Tongue (tissue), 2 donors: ENCODE measurements around the gene SLIT3. TPM values are rescaled to one million over a fixed set of nuclear protein-coding genes. Genes with fewer than 3 reads are reported as not detected.

ENCODE experiments used
- DNase-seq: peaks from one replicate; pipeline ENCODE4 v3.0.0-alpha.2; 2015
- total RNA-seq: library from RNA; depleted of rRNA; stranded (reverse); fragments of >200 nt; gene quantifications from one replicate; pipeline ENCODE4 v1.2.3, GENCODE V29; 2014

The SLIT3 gene
- total RNA-seq, 1 donor from 2014 or later, result 21.4 TPM

DNA sequence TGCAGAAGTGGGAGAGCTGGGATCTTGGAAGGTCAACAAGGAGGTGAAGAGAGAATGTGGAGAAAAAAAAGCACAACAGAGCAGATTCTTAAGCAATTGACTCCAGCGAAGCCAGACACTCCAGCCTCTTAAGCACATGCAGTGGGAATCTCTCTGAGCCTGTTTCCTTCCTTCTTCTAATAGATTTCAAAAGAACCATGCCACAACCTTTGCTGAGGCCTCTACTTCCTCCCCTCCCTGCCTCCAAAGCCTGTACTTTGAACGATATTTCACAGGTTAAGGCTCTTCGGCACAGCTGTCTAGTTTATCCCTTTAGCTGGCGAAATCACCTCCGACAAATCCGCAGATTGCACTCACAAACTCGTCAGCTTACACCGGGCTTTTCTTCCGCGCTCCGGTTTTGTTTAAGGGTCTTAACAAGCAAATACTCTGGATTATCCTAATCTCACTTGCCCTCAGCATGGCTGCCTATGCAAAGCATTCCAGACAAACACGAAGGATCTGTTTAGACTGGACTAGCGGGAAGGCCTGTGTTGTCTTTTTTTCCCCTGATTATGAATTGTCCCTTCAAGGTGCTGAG lies 510.2 kb downstream of the SLIT3 start:
- no peak for DNase-seq

DNA sequence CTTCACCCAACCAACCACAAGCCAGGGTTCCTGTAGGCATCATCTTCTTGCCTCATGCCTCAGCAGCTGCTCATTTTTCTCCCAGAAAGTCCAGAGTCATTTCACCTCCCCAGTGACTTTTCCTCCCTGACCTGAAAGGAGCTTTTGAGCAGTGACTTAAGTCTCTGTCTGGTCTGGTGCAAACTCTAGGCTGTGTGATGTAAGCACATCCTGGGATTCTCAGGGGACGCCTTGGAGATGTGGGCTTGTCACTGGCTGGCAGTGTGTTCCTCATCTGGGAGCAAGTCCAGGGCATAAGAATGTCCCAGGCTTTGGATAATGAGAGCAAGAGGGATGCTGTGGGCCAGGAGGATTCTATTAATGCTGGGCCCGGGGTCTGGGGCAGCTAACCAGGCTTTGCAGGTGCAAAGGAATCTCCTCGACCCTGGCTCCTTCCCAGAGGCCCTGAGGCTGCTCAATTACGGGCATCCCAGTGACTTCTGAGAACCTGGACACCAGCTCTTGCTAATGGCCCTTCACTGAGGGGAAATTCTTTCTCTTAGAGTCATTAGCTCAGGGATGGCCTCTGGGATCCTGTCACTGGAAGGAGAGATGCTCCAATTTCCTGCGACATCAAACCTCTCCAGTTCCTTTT lies 510.8 kb downstream of the SLIT3 start:
- DNase-seq, result no peak

DNA sequence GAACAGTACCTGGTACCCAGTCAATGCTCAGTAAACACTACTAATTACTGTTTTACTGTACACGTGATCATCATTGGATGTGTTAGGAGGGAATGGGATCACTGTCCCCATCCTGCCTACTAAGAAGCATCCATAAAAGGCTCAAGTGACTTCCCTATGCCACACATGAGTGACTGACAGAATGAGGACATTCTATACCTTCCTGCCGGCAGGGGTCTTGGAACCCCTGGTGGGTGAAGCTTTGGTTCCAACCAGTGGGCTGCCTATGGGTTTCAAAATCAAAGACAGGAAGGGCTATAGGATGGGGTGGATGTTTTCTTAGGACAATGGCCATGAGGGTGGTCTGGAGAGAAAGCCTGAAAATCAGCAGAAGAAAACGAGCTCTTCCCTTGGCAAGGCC lies 512.2 kb downstream of the SLIT3 start:
- no peak for DNase-seq

DNA sequence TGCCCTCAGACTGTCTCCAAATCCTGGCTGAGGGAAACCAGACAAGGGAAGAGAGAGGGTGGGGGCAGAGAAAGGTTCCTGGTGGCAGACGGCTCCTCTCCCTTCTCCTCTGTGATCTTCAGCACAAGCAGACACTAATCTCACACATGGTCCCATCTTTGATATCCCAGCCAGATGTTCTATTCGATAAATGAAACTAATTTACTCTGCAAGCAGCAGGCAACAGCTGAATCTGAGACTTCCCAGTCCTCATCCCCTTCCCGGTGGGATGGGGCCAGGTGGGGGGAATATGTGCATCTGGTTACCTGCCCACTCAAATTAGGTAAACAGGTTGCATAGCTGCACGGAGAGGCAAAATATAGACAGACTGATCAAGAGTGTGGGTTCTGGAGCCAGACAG lies 512.8 kb downstream of the SLIT3 start:
- DNase-seq, result no peak

DNA sequence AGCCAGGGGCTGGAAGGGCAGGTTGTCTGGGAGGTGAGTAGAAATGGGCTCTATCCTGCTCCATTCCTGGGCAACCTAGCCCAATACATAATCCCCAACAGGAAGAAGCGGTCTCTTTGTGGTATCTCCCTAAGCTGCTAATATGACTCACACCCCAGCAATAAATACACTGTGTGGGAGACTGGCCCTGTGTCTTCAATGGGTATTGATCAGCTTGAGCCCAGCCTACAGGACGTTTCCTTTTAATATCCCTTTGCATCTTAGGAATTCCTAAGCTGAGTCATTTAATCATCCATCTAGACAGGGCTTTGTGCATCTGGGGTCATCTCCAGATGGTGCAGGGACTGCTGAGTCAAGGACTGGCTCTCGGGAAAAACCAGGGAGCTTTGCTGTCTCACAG lies 514.8 kb downstream of the SLIT3 start:
- DNase-seq, result no peak

DNA sequence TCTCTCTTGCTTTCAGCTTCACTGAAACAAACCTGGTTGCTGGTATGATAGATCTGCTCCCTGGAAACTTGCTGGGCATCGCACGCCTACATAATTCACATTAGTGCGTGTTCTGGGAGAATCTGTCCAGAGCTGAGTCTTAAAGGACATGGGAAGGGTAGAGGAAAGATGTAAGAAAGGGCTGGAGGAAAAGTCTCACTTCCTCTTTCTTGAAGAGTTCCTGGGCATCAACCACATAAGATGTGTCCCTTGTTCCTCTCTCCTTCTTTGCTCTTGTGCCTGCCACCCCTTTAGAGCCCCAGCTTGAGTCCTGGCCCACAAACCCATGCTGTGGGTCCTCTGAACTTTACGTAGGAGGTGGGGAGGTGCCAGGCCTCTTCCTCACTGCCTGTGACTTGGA lies 516.5 kb downstream of the SLIT3 start:
- DNase-seq, result no peak

DNA sequence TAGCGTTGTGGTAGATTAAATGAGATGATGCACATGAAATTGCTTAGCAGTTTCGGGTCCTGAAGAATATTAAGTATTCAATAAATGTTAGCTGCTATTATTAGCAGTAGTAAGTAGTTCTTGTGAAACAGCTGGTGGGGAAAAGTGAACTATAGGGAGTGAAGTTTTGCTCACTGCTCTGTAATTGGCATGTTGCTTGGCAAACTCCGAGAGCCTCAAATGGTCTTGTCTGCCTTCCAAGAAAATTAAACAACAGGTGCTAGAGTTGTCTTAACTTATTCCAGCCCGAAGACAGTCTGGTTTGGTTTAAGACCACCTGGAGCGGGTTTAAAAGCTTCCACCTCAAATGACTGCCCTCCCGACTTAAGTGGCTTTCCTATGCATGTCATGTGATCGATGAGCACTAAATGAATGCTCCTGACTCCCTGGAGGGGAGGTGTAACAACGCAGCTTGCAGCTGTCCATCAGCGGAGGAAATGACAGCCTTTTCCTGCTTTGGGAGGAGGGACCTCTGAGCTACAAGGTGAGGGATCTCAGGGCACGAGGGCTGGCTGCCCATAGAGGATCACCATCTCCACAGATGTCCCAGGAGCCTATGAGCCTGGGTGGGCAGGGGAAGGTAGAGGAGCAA lies 518.9 kb downstream of the SLIT3 start:
- peak; percentile 73 for DNase-seq

DNA sequence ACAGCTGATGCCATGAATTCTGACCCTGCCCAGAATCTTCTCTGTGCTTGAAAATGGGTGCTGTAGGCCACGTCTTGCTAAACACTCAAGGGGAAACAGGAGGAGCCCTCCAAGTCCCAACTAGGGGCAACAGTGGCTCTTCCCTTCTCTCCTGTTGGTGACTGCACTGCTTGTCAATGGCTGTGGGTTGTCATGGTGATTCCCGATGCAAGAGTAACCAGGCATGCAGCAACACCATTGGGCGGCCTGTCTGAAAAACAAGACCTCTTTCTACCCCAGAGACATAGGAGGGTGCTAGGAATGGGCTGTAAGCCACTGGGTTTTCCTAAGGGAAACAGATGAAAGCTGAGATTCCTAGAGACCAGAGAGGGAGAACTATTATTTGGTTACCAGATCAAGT lies 520.1 kb downstream of the SLIT3 start:
- DNase-seq, result no peak

DNA sequence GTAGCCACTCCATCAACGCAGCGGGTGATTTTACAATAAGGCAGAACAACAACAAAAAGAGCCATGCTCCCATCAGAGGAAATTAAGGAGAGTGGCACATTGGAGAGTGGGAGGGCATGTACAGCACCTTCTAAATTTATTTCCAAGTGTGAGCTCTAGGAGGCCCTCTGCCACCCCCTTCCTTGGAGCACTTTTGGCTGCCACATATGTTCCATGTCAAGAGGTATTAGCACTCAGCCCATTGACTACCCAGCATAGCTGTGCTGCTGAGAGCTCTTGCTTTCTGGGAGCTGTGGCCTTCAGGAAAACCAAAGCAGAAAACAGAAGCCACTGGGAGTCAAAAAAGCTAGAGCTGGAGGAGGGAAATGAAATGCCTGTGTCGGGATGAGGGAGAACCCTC lies 521.6 kb downstream of the SLIT3 start:
- DNase-seq, result no peak

DNA sequence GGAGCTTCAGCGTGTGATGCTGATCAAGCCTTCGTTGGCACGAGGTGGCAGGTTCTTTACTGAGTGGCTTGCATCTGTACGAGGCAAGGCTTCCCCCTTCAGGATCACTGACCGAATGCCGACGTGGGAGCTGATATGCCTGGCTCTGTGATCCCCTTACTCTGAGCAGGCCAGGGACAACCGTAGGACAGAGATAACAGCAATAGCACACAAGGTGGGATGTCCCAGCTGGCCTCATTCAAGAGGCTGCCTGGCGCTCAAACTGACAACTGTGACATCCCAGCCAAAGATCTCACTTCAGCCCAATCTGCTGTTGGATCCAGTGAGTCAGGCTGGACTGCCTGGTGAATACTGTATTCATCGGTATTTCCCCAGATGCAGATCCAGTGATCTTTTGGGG lies 522.4 kb downstream of the SLIT3 start:
- no peak for DNase-seq

DNA sequence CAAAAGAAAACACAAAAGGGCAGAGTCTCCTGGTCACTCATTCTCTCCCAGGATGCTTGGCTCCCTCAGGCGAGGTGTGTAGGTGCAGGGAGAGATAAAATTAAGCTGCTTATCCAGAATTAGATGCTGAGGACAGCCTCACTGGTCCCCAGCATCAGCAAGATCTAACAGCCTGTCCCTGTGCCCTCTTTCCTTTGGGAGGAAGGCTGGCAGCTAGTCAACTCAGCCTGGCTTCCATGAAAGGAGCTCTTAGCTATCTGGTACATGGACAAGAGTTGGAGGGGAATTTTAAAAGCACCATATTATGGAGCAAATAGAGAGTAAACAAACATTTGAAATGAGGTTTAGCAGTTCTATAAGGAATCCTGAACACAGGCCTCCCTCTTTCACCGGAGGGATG lies 523.3 kb downstream of the SLIT3 start:
- no peak for DNase-seq

DNA sequence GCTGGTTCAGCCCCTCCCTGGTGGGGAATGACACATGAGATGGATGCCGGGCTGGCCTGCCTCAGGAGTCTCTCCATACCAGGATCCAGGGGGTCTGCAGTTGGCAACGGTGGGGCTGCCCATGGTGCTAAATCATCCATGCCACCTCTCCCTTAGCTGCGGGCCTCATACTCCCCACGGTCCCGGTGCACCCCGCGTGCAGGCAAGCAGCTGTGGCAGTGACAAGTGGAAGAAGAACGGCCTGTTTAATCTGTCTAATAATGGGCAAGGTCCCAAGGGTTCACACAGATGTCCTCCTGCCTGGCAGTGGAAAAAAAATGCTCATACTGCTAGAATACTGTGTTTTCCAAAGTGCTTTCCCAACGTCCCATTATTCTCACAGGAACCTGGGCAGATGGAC lies 524.9 kb downstream of the SLIT3 start:
- peak; percentile 33 for DNase-seq

DNA sequence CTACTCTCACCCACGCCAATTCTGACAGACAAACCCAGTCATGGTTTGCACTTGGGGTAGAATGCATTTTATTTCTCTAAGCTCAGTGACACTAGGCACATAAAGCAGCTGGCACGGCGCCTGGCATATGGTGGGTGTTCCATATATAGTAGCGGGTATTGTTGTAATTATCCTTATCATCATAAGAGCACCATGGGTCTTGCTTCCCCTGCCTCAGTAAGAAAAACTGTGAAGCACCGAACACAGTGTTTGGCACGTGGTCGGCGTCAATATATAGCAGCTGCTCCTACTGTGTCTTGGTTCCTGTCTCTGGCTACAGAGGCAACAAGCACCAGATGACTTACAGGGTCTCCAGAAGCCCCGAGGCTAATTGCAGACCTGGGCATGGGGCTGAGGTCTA lies 527.7 kb downstream of the SLIT3 start:
- no peak for DNase-seq

DNA sequence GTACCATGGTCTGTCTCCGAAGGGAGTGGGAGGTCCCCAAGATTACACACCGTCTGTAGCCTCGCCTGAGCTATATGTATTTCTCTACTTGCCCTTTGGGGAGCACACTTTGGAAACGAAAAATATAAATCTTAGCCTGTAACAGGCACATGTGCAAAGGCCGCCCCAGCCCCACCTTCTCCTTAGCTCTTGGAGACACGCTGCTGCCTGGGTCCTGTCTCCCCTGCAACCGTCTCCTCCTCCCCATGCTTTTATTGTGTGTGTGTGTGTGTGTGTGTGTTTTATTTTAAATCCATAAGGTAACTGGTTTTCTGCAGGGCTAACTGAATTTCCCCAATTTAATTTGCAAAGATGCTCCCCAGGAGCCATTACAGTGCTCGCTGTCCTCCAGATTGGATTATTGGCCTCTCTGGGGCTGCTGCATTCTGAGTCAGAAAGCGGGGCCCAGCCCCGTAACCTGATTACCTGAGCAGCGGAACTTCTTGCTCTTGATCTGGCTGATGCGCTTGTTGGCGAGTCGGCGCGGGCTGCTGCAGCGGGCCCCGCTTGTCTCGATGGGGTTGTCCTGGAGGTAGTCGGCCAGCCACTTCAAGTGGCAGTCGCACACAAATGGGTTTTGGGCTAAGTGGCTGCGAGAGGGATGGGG lies 528.5 kb downstream of the SLIT3 start:
- DNase-seq, result no peak

DNA sequence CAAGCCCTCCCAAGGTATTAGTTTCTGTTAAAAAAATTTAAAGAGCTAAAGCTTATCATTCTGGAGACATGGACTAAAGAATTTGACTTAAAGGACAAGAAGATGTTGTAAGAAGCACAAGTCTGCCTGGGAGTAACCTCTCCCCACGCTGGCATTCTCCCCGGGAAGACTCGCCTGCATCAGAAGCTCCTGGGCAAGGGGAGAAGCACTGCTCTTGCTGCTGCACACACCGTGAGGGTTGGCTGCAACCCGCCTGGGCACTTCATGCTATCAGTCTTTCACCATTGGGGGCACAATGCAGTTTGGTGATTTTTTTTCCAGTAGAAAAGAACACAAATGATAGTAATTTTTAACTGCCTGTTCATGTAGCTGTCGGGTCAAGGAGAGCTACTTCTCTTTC lies 529.3 kb downstream of the SLIT3 start:
- no peak for DNase-seq

DNA sequence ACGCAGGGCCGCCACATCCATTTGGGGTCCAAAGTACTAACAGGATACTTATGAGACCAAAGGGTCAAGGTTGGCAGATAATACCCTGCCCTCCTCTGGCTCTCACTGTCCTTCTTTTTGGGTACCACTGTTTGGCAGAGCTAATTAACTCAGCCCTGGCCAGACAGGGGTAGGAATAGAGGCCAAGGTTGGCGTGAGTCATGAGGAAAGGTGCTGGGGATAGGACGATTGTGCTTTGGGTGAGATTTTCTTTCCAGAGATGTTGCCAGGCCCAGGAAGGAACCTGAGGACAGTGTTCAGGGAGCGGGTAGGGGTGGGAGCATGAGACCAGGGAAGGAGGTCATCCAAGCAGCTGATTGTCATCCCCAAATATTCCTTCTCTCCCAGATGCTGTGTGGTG lies 529.9 kb downstream of the SLIT3 start:
- no peak for DNase-seq

DNA sequence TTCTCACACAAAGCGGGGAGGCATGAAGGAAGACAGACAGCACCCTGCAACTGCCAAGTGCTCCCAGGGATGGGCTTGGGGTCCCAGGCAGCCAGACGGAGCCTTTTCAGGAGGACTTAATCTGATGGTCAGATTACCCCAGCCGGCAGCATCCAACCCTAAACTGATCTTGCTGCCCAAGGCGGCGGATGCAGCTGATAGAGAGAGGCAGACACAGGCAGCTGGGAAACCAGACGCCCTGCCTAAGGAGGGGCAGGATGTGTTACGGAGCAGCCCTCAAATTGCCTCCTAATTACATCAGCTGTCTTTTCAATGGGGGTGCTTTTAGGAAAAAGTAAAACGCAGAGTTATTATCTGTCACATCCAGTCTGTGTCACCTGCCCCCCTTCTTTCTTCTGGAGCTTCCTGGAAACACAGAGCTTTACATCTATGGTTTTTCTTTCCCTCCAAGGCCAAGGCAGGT lies 530.9 kb downstream of the SLIT3 start:
- DNase-seq, result peak; percentile 53

DNA sequence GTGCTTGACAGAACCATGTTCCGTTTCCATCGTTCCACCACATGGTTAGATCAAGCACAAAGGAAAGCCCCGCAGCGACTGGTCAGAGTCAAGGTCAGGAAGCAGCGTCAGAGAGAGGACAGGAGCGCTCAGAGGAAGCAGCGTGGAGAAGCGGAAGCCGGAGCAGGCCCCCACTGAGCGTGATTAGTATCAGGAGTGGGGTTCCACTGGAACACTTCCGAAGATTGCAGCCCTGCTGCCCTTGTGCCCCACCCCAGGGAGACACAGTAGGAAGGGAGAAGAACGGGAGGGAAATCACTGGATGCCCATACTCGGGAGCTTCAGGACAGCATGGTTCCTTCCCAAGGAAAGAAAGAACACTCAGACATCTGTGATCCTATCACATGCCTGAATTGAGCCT lies 532.8 kb downstream of the SLIT3 start:
- DNase-seq, result no peak

DNA sequence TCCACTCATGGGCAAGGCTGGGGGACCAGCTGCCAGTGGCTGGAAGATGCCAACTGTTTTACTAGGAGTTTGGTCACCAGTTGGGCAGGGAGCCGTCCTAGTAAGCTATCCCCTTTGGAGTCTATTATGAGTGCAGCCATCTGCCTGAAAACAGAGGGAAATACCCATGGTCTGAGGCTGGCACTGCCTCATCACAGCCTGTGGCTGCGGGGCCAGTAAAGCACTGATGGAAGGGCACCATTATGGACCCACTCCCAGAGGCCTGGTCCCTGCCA lies 534.6 kb downstream of the SLIT3 start:
- DNase-seq, result peak; percentile 53

DNA sequence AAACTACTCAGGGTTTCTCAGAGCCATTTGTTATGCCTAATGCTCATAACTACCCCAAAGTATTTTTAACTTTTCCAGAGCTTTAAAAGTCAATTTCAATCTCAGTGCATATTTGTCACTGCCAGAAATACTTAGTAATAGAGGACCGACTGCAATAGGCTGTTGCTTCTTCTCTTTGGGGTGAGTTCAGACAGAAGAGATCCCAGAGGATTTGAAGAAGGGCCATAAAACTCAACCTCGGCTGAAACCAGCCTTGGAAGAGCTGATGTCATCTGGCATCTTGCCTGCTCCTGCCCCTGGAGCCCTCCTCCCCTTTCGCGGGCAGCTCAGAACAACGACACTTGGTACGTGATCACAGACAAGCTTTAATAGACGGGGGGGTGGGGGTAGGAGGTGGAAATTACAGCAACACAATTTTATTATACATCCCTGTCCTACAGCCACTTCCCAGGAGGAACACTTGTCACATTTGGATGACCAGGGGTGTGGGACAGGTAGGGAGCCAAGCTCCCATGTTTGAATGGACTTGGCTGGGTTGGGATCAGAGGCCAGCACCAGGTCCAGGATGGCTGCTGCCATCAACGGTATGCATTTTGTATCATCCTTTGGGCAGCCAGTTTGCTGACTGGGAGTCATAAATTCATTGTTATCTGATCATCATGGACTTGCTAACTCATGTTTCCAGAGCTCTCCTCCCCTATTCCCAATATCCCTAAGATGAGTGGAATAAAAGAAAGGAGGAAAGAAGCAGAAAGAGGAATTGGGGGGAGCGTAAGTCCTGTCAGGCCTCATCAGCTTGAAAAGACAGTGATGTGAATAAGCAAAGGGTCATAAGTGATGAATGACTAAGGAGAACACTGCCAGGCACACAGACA lies 535.2 kb downstream of the SLIT3 start:
- DNase-seq, result peak; percentile 56

DNA sequence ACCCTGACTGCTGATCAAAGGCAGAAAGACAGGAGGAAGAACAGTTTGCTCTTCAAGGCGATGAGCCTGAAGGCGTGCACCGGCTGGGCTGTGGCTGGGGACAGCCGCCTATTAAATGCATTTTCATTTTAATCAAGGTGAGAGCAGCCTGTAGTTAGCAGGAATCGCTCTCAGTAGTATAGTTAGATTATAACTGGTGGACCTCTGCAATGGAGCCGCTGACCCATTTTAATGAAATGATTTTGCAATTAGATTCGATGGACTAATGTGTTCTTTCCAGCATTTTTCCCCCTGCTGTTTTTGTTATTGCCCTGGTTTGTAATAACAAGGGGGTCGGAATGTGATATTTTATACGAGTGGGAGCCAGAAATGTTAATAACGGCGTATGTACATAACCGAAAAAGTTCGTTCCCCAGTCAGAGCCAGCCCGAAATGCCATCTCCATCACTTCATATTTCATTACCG lies 535.8 kb downstream of the SLIT3 start:
- no peak for DNase-seq
